GM19467 (cell line): ENCODE measurements around the gene RANBP9.
A peak's percentile ranks its signal among the peaks of the same experiment; 100 is the strongest.

Experiments
- ATAC-seq: cut with Tn5 transposase; IDR thresholded peaks from one replicate; pipeline ENCODE4 v1.9.1; 2021; ENCODE audit warnings: mild to moderate bottlenecking, moderate library complexity; ENCODE audit not compliant: unreplicated experiment

Gene RANBP9

DNA sequence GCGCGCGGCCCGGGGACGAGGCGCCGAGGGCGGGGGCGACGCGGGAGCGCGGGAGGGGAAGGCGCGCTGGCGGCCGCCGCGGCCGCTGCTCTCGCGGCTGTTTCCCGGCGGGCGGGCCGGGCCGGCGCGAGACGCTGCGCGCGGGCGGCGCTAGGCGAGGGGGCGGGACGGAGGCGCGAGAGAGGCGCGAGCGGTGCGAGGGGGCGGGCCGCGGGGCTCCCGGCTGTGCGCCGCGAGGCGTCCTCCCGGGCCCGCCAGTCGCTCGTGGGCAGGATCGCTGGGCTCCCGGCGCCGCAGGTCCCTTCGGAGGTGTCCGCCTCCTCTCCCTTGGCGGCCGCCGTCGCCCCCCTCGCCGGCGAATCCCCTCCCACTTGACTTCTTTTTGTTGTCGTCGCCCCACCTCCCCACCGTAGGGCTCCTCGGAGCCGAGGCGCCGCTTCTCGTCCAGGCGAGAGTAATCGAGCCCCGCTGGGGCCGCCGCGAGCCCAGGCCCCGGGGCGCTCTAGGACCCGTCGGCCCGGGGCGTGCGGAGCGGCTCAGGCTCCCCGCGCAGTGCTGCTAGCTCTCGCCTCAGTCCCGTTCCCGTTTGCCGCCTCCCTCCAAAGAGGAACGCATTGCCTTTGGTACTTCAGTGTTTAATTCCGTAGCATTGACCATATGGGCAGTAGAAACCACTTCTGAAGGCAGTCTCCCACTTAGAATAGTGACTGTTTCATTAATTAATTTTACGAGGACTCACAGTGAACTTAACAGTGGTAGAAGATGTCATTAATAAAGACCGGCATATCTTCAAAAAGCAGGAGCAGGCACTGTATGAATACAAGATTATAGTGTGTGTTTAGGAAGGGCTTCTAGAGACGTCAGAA, at the start of gene RANBP9:
Gene RANBP9, minus strand, starts transcription at position 103 of the 866 bp plus-strand sequence. CDS start 330 bp downstream, outside the sequence.
- peak; percentile 67 for ATAC-seq

DNA sequence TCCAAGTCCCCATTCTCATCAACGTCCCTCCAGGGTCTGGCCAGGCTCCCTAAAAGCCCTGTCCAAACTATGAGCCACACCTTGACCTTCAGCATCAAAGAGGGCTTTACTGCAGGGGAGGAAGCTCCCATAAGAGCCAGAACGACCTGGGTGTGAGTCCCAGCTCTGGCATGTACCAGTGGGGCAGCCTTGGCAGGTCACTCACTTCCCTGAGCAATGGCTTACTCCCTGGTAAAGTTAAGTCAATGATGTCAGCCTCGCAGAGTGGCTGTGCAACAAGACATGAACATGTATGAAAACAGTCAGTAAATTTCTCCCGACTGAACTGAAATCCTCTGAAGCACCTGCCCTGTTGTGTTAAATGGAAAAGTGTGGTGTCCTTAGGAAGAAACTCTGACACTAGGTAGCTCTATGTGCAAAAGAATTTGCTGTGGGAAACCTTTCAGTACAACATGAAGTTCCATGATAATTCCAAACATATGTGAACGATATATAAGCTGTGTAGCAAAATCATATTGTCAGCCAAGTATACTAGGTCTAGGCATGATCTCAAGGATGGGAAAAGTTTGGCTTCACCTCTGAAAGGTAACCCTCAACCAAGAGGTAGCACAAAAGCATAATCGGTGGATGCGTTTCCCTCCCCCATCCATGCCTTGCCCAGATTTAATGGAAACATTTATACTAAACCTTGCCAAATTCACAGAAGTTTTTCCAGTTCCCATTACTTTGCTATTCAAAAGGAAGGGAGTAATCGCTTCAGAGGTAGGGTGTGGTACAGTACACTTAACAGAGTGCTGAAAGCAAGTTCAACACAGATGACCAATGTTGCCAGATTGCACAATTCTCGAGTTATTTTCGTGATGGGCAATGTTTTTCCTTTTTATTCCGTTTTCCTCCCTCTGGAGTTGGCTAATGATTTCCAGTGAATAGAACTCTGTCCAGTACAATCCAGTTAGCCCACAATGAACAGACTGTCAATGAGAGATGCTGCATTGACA, 49.0 kb upstream of the RANBP9 start:
- no peak for ATAC-seq

DNA sequence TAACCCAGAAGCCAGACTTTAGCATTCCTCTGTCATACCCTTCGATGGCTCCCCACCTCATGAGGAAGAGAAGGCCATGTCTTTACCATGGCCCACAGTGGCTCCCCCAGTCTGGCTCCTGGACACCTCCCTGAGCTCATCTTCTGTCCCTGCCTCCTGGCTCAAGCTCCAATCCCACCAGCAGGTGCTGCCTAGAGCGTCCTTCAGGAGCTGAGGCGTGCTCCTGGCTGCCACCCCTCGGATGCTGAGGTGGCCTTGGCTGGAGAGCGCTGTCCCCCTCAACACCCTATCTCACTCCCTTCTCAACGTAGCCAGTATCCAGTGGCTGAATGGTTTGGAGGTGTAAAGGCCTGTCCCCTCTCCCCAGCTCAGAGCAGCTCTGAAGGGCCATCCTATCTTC, 47.4 kb upstream of the RANBP9 start:
- ATAC-seq: no peak

DNA sequence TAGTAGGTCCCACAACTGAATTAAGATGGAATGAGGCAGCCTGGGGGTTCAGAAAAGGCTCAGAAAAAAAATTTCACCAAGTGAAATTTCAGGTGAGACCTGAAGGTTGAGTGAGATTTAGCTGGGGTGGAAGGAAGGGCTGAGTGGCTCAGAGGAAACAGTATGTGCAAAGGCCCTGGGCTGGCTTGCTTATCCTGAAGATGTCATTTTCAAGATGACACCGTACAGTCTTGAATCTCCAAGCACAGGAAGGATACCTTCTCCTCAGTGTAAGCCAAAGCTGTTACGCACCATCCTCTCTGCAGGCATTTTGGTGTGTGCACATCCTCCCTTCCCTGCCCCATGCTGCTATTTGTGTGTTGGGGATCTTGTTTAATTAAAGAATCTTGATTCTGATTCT, 43.0 kb upstream of the RANBP9 start:
- no peak for ATAC-seq

DNA sequence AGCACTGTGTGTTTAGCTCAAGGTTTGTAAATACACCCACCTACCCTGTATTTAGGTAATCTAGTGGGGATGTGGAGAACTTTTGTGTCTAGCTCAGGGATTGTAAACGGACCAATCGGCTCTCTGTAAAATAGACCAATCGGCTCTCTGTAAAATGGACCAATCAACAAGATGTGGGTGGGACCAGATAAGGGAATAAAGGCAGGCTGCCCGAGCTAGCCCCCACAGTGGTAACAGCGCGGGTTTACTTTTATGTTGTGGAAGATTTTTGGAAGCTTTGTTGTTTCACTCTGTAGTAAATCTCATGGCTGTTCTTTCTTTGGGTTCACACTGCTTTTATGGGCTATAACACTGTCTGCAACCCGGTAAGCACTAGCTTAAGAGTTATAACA, 32.1 kb upstream of the RANBP9 start:
- ATAC-seq: no peak

DNA sequence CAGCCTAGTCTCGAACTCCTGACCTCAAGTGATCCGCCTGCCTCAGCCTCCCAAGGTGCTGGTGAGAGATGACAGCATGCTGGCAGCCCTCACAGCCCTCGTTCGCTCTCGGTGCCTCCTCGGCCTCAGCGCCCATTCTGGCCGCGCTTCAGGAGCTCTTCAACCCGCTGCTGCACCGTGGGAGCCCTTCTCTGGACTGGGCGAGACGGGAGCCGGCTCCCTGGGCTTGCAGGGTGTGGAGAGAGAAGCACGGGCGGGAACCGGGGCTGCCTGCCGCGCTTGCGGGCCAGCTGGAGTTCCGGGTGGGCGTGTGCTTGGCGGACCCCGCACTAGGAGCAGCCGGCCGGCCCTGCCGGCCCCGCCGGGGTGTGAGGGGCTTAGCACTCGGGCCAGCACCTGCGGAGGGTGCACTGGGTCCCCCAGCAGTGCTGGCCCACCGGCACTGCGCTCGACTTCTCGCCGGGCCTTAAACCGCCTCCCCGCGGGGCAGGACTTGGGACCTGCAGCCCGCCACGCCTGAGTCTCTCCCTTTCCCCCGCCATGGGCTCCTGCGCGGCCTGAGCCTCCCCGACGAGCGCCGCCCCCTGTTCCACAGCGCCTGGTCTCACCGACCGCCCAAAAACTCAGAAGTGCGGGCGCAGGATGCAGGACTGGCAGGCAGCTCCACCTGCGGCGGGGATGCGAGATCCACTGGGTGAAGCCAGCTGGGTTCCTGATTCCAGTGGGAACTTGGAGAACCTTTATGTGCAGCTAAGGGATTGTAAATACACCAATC, 31.5 kb upstream of the RANBP9 start:
- ATAC-seq: no peak

DNA sequence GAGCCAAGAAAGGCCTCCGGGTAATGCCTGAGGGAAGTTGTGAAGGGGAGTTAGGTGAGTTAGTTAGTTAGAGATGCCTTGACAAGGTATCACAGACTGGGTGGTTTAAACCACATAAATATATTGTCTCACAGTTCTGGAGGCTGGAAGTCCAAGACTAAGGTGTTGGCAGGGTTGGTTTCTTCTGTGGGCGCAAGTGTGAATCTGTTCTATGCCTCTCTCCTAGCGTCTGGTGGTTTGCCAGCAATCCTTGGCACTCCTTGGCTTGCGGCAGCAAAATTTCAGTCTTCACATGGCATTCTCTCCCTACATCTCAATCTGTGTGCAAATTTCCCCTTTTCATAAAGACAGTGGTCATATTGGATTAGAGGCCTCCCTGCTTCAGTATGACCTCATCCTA, 29.7 kb upstream of the RANBP9 start:
- no peak for ATAC-seq

DNA sequence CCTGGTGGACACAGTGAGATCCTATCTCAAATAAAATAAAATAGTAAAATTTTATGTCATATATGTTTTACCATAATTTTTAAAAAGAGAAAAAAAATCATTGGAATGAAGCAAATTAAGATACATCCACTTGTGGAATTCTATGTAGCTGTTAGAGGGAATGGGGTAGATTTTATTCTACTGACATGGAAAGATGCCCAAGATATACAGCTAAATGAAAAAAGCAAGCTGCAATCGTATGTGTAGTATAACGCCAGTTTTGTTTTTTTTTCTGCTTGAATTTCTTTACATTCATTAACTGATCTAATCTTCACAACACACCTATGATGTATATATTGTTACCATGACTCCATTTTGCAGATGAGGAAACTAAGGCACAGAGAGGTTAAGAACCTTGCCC, 23.4 kb upstream of the RANBP9 start:
- ATAC-seq: no peak

DNA sequence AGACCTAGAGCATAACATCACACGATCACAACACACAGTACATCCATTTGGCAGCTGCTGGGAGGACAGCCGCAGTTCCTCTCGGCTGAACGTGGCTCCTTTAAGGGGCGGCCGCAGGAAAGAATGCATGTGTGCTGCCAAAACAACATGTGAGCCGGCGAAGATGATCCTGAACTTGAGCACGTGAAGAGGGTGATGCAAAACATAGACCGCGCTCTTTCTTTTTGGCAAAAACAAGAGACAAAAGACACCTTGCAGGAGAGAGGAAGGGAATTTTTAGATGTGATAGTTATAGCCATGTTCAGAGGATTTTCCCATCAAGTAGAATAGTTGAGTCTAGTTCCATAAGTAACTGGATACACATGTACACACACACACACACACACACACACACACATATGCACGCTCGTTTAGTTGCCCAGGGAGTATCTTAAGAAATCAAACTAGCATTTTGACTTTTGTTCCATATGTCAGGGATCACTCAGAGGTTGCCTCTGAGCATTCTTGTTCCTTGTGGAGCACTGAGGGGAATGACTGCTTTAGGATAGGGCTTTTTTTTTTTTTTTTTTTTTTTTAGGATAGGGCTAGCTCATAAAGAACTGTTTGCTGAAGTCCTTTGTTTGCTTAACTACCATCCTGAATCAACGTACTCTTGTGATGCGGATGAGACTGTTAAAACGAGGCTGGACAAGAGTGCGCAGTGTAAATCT, 21.7 kb upstream of the RANBP9 start:
- ATAC-seq: no peak

DNA sequence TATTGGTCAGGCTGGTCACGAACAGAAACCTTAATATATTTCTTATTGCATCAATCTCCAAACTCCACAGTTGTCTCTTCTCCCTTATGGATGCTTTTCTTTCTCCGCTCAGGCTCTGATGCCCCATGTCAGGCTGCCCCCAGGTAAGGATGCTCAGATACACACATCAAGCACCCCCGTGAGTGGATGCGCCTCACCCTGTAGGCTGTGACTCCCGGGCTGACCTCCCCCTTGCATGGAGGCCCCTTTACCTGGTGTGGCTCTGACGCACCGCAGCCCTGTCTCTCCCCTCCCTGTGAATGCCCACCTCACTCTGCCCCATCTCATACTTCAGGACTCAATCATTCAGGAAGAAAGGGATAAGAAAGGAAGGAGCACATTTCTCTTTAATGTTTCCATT, 19.1 kb upstream of the RANBP9 start:
- ATAC-seq: no peak

DNA sequence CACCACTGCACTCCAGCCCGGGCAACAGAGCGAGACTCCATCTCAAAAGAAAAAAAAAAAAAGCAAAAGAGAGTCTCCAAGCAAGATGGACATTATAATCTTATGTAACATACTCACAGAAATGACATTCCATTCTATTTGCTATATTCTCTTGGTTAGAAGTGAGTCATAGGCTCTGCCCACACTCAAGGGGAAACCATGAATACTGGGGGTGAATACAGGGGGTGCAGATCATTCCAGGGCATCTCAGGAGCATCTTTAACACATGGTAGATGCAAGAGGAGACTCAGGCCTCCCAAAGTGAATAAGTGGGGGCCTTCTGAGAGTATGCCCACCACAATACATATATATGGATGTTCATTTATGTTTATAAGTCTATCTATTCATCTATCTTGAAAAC, 18.3 kb upstream of the RANBP9 start:
- ATAC-seq: no peak

DNA sequence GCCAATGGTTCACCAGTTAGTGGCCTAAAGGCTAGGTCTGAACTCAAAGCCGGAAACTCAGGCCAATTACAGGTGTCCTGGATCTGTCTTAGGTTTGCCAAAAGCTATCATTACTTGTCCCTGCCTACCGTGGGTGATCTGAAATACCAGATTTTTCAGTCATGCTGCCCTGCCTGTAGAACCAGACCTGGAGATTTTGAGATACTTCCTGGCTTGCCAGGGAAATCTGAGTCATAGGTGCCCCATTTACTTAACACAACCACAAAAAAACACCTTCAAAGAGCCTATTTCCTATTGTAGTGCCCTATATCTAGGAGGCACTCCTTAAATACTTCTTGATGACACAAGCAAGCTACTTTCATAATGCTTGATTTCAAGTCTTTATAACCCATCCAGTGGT, 13.9 kb upstream of the RANBP9 start:
- no peak for ATAC-seq

DNA sequence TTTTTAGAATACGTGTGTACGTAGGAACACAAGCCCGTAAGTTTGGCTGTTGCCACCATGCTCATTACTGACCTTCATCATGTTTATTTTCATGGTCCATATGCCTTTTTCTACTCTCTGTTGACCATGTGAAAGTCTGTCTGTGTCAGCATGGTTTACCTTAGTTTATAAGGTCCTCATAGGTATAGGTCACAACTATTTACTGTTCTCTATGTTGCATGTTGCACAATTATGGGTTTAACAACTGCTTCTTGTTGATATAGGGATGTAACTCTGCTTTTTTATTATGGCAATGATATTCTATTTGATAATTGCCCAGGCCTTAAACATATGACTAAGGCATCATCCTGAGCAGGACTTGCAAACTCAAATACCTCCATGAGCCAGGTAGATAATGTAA, 13.4 kb upstream of the RANBP9 start:
- no peak for ATAC-seq

DNA sequence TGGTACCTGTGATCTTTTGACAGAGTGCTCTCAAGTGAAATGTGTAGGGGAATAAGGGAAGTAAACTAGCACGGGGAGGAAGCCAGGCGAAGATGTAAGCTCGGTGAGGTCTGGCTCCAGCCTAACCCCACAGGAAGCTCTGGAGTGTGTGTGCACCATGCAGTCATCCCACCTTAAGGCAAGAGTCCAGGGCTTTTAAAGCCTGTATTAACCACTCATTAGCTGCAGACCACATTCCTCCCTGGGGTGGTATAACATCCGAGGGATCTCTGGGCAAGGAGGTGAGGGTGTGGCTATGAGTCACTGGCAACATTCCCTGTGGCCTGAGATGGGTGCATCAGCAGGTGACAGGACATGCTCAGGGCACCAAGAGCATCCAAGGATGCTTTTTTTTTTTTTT, 12.5 kb upstream of the RANBP9 start:
- ATAC-seq: no peak

DNA sequence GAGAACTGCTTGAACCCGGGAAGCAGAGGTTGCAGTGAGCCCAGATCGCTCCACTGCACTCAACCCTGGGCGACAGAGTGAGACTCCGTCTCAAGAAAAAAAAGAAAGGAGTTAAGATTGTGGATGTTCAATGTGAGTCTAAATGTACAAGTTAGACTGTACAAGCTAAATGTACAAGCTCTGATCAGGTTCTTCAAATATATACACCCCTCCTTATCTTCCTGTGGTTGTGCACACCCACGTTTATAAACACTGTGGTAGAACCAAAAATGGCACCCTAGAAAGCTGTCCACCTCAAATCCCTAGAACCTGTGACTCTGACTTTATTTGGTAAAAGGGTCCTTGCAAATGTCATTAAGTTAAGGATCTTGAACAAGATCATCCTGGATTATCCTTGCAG, 11.2 kb upstream of the RANBP9 start:
- ATAC-seq: no peak

DNA sequence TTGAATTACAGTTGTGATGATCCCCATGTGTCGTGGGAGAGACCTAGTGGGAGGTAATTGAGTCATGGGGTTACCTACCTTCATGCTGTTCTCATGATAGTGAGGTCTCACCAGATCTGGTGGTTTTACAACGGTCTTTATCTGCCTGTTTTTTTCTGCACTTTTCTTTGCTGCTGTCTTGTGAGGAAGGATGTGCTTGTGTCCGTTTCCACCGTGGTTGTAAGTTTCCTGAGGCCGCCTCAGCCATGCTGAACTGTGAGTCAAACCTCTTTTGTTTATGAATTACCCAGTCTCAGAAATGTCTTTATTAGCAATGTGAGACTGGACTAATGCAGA, 6.5 kb upstream of the RANBP9 start:
- ATAC-seq: no peak

DNA sequence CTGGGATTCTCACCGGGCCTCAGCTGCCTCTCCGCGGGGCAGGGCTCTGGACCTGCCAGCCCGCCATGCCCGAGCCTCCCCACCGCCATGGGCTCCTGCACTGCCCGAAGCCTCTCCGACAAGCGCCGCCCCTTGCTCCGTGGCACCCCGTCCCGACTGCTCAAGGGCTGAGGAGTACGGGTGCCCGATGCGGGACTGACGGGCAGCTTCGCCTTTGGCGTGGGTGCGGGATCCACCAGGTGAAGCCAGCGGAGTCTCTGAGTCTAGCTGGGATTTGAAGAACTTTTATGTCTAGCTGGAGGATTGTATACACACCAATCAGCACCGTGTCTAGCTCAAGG, 5.3 kb upstream of the RANBP9 start:
- no peak for ATAC-seq

DNA sequence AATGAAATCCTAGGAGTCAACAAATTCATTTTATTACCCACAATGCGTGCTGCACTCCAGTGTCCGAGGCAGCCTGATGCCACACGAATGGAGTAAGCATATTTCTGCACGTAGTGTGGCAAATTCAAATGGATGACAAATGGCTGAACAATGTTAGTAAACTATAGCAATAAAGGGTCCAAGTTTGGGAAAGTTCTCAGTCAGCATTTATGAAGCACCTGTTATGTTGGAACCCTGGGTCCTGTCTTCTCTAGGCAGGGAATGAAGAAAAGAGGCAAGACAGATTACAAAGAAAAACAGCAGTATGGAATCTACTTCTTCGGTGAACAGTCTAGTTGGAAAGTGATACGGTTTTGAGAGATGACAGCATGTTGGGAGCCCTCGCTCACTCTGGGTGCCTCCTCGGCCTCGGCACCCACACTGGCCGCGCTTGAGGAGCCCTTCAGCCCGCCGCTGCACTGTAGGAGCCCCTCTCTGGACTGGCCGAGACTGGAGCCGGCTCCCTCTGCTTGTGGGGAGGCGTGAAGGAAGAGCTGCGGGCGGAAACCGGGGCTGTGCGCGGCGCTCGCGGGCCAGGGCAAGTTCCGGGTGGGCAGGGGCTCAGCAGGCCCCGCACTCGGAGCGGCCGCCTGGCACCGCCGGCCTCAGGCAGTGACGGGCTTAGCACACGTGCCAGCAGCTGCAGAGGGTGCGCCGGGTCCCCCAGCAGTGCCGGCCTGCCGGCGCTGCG, 4.8 kb upstream of the RANBP9 start:
- no peak for ATAC-seq

DNA sequence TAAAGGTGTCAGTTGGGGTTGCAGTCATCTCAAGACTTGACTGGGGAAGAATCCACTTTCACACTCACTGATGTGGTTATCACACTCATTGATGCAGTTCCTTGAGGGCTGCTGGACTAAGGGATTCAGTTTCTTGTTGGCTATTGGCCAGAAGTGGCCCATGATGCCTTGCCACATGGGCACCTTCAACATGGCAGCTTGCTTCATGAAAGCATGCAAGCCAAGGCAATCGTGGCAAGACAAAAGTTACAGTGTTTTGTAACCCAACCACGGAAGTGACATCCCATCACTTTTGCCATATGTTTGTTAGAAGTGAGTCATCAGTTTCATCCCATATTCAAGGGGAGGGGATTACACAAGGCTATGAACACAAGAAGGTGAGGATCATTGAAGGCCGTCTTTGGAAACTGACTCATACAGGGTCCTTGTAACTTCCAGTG, 3.8 kb upstream of the RANBP9 start:
- no peak for ATAC-seq

DNA sequence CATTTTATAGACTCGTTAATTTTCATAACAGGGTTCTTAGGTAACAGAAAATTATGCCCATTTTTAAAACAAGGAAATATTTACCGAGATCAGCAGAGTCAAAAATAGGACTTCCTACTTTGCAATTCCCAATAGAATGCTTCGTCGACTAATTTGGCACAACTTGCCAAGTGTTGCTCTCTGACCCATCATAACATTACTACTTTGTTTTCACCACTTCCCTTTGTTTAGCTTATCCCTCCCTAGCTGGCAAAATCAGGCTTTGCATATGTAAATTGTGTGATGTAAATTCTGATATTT, 914 bp upstream of the RANBP9 start:
- ATAC-seq: no peak
